Common myeloid progenitor, CD34-positive (primary cell): ENCODE data around the gene LPAR5.

ENCODE experiments used
- CTCF ChIA-PET: fragments of 350-600 bp; sonication (Branson Sonifier 250); formaldehyde crosslinking; loops from one replicate; lab custom pipeline; 2021; ENCODE audit warnings: antibody characterized with exemption; lab: Charles Lee
- POLR2A ChIA-PET: fragments of 350-600 bp; sonication (Branson Sonifier 250); formaldehyde crosslinking; loops from one replicate; lab custom pipeline; 2021; ENCODE audit warnings: antibody characterized with exemption; lab: Charles Lee
- DNase-seq, 3 donors: peaks; one replicate each; pipeline versions ENCODE4 v3.0.0 to v3.0.0-alpha.2; 2013
- H3K27ac ChIP-seq, 2 experiments: 1 replicate in 1 of 2; 2 replicates in 1 of 2; pipeline ENCODE4 v1.7.0; 2013; ENCODE audit warnings: inconsistent platforms in 2 of 2, low read length in 2 of 2, mild to moderate bottlenecking in 2 of 2, low read depth in 1 of 2, moderate library complexity in 1 of 2; ENCODE audit not compliant: severe bottlenecking in 2 of 2, insufficient read depth in 1 of 2, poor library complexity in 1 of 2
- H3K27me3 ChIP-seq, 5 experiments: replicated peaks in 2 of 5; 1 replicate in 3 of 5; 2 replicates in 2 of 5; pipeline versions ENCODE4 v1.6.1 to v1.7.0; 2013; ENCODE audit warnings: low read length in 4 of 5, mild to moderate bottlenecking in 2 of 5, moderate library complexity in 2 of 5, inconsistent platforms in 1 of 5; ENCODE audit not compliant: insufficient read depth in 5 of 5, control insufficient read depth in 4 of 5
- H3K36me3 ChIP-seq, 4 experiments: 1 replicate in 2 of 4; 2 replicates in 2 of 4; pipeline versions ENCODE4 v1.6.1 to v1.7.0; 2013; ENCODE audit warnings: low read length in 3 of 4, control low read depth in 1 of 4, mild to moderate bottlenecking in 1 of 4; ENCODE audit not compliant: control insufficient read depth in 4 of 4, insufficient read depth in 4 of 4
- H3K4me1 ChIP-seq, 4 experiments: 1 replicate in 3 of 4; 2 replicates in 1 of 4; pipeline versions ENCODE4 v1.6.1 to v1.7.1; 2013; ENCODE audit warnings: low read length in 3 of 4, mild to moderate bottlenecking in 3 of 4, control low read depth in 1 of 4, inconsistent platforms in 1 of 4, moderate library complexity in 1 of 4; ENCODE audit not compliant: control insufficient read depth in 4 of 4, insufficient read depth in 4 of 4; ENCODE audit errors: control extremely low read depth in 1 of 4
- H3K4me3 ChIP-seq, 7 experiments: 1 replicate in 4 of 7; 2 replicates in 3 of 7; pipeline versions ENCODE4 v1.5.1 to v1.7.0; 2013; ENCODE audit warnings: mild to moderate bottlenecking in 7 of 7, low read length in 6 of 7, moderate library complexity in 6 of 7, inconsistent platforms in 2 of 7, low read depth in 2 of 7, control low read depth in 1 of 7; ENCODE audit not compliant: insufficient read depth in 4 of 7, control insufficient read depth in 1 of 7; ENCODE audit errors: extremely low read depth in 1 of 7
- H3K9me3 ChIP-seq, 5 experiments: 1 replicate in 4 of 5; 2 replicates in 1 of 5; pipeline versions ENCODE4 v1.6.1 to v1.7.1; 2013; ENCODE audit warnings: low read length in 4 of 5, mild to moderate bottlenecking in 2 of 5, inconsistent platforms in 1 of 5, low read depth in 1 of 5, moderate library complexity in 1 of 5; ENCODE audit not compliant: control insufficient read depth in 4 of 5, insufficient read depth in 2 of 5; ENCODE audit errors: control extremely low read depth in 1 of 5
- WGBS: methylation state at CpG from one replicate; pipeline ENCODE4 v1.1.5; 2013; ENCODE audit not compliant: insufficient coverage; 5-methylcytosine and 5-hydroxymethylcytosine counted together

Gene LPAR5

DNA sequence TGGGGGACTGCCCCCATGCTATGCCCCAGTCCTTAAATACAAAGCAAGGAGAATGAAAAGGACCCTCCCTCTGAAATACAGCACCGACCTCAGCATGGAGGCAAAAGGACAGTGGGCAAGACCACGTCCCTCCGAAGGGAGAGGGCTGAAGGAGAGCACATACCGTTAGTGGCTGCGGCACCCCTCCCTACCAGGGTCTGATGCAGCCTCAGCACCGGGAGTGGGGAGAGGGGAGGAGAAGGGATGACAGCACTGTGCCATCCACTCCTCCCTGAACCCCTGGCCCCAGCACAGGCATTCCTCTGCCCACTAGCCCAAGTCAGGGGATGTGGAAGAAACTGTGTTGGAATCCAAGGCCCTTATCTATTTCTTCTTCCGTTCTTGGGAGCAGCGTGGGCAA, 15.1 kb upstream of the LPAR5 start:
- Histone ChIP-seq H3K36me3 (peaks cover 17 to 57% (median 44%) of the 10 kb centered on the region in 4 experiments), H3K4me1 (peaks cover 0 to 12% (median 4%) of the 10 kb centered on the region in 4 experiments), H3K27me3 (no peaks in the 10 kb centered on the region), H3K4me3 (no peak overlapping the region), H3K9me3 (peaks cover 0 to 5% (median 0%) of the 10 kb centered on the region in 5 experiments), H3K27ac (no peak overlapping the region)
- ChIA-PET CTCF (interaction anchor here (1.4 kb wide), 1 partner anchor 35 kb away, joined by 3 read pairs; no protein-coding TSS in a partner anchor), POLR2A (no interaction called here)
- WGBS: 95% methylated on average over 4 of the region's 8 CpGs
- no peak for DNase-seq

- ChIA-PET CTCF (interaction anchor here (0.7 to 6.5 kb wide), 6 partner anchors 10 to 62 kb away, joined by 3 to 69 read pairs (median 4); partner anchors contain the start of gene LPAR5), POLR2A (interaction anchor here (0.5 kb wide), 1 partner anchor 108 kb away, joined by 5 read pairs; no protein-coding TSS in a partner anchor)
- Histone ChIP-seq H3K27me3 (no peaks in the 10 kb centered on the region), H3K36me3 (peaks cover 11 to 32% (median 24%) of the 10 kb centered on the region in 4 experiments), H3K9me3 (peaks cover 0 to 32% (median 0%) of the 10 kb centered on the region in 5 experiments), H3K4me3 (peak within 1 kb of the TSS; percentile 14 to 91 (median 77)), H3K27ac (peak within 1 kb of the TSS in 1 of 2 experiments; percentile 73), H3K4me1 (peaks cover 3 to 29% (median 15%) of the 10 kb centered on the region in 4 experiments)
- under 1% methylated on average over 35 of the region's 38 CpGs for WGBS
- peak; percentile 51 to 71 (median 65) for DNase-seq
Observed at GRCh38 chr12:6647083-6647604, 11.4 kb upstream of the LPAR5 start, which contains the start of gene ACRBP. Gene ACRBP (minus strand): TSS chr12:6647432. CDS start chr12:6647366, 66 bp downstream.

- ChIA-PET CTCF (interaction anchor here (1.3 to 6.5 kb wide), 5 partner anchors 11 to 61 kb away, joined by 3 to 69 read pairs (median 4); partner anchors contain the start of gene LPAR5), POLR2A (no interaction called here)
- Histone ChIP-seq H3K36me3 (peaks cover 11 to 27% (median 21%) of the 10 kb centered on the region in 4 experiments), H3K4me3 (peak overlapping the region; percentile 14 to 91 (median 77)), H3K27me3 (no peaks in the 10 kb centered on the region), H3K27ac (peak overlapping the region in 1 of 2 experiments; percentile 73), H3K9me3 (peaks cover 0 to 32% (median 0%) of the 10 kb centered on the region in 5 experiments), H3K4me1 (peaks cover 3 to 29% (median 15%) of the 10 kb centered on the region in 4 experiments)
- no peak for DNase-seq
- 64% methylated on average over 26 of the region's 28 CpGs for WGBS
Observed at GRCh38 chr12:6646276-6647082, 10.7 kb upstream of the LPAR5 start.

DNA sequence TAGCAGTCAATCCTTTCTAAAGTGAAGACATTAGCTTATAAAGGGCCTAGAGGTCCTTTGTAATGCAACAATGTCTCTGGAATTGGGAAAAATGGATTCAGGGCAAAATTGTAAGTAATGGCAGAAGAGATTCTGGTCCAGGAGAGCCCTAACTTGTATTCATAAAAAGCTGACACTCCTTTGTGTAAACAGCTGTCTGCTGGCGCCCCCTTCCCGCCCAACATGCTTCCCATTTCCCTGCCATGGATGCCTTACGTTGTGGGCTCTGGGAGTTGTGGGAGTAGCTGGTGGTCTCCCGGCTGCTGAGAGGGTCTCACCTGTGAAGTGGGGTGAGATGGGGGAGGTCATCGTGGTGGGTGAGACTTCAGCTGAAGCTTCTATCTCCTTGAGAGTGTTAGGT, 9.1 kb upstream of the LPAR5 start:
- ChIA-PET POLR2A (no interaction called here), CTCF (interaction anchor here (0.7 to 6.5 kb wide), 13 partner anchors 10 to 299 kb away, joined by 3 to 69 read pairs (median 4); partner anchors contain the start of genes C12orf57, COPS7A, LPAR5 and RNU7-1)
- DNase-seq: no peak
- Histone ChIP-seq H3K9me3 (peaks cover 0 to 34% (median 0%) of the 10 kb centered on the region in 5 experiments), H3K27me3 (no peaks in the 10 kb centered on the region), H3K4me3 (peak overlapping the region in 2 of 7 experiments; percentile 42 to 54), H3K27ac (no peak overlapping the region), H3K36me3 (peaks cover 2 to 13% (median 7%) of the 10 kb centered on the region in 4 experiments), H3K4me1 (peaks cover 3 to 29% (median 17%) of the 10 kb centered on the region in 4 experiments)
- 85% methylated on average over 5 of the region's 5 CpGs for WGBS

DNA sequence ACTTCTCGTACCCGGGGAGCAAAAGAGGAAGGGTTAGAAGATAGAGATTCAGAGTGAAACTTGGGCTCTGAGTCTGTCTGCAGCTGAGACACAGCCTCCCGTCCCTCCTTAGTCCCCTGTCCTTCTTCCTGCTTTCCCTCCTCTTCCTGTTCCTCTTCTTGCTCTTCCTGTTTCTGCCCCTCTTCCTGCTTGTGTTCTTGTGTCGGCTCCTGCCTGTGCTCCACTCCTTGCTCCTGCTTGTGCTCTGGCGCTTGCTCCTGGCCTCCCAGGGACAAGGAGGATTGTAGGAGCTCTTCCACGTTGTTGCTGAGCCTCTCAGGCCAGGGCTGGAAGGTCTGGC, 8.5 kb upstream of the LPAR5 start:
- H3K9me3 ChIP-seq: peaks cover 0 to 34% (median 0%) of the 10 kb centered on the region in 5 experiments
- H3K27ac ChIP-seq: peak overlapping the region in 1 of 2 experiments; percentile 47
- H3K4me3 ChIP-seq: peak overlapping the region in 5 of 7 experiments; percentile 9 to 65 (median 50)
- no peaks in the 10 kb centered on the region for H3K27me3 ChIP-seq
- H3K4me1 ChIP-seq: peaks cover 3 to 36% (median 22%) of the 10 kb centered on the region in 4 experiments
- 19% methylated on average over 6 of the region's 6 CpGs for WGBS
- ChIA-PET POLR2A (interaction anchor here (0.5 kb wide), 1 partner anchor 26 kb away, joined by 3 read pairs; no protein-coding TSS in a partner anchor), CTCF (interaction anchor here (0.8 to 6.5 kb wide), 12 partner anchors 10 to 82 kb away, joined by 3 to 69 read pairs (median 5); partner anchors contain the start of gene LPAR5)
- peaks cover 2 to 13% (median 6%) of the 10 kb centered on the region in 4 experiments for H3K36me3 ChIP-seq
- peak in 1 of 3 donors; percentile 27 for DNase-seq

- peak in 1 of 3 donors; percentile 19 for DNase-seq
- Histone ChIP-seq H3K36me3 (peaks cover 2 to 13% (median 6%) of the 10 kb centered on the region in 4 experiments), H3K9me3 (peaks cover 0 to 34% (median 0%) of the 10 kb centered on the region in 5 experiments), H3K27ac (no peak overlapping the region), H3K4me1 (peaks cover 3 to 41% (median 27%) of the 10 kb centered on the region in 4 experiments), H3K4me3 (peak overlapping the region in 4 of 7 experiments; percentile 42 to 65 (median 52)), H3K27me3 (no peaks in the 10 kb centered on the region)
- CTCF ChIA-PET: interaction anchor here (1.1 to 6.5 kb wide), 10 partner anchors 9 to 52 kb away, joined by 3 to 69 read pairs (median 6); partner anchors contain the start of gene LPAR5
- POLR2A ChIA-PET: interaction anchor here (0.5 to 0.6 kb wide), 2 partner anchors 26 to 34 kb away, joined by 3 to 6 read pairs; no protein-coding TSS in a partner anchor
- 81% methylated on average over 5 of the region's 6 CpGs for WGBS
Observed at GRCh38 chr12:6643569-6644256, 8.0 kb upstream of the LPAR5 start.
